WTC11 (cell line): Measurements from ENCODE around the gene ASMTL. TPM values are rescaled to one million over a fixed set of nuclear protein-coding genes. Genes with fewer than 3 reads are reported as not detected.

Source experiments
- CBFB ChIP-seq: sonication (generic); formaldehyde crosslinking; IDR thresholded peaks from 2 replicates; pipeline ENCODE4 v1.8.1; 2022; ENCODE audit warnings: mild to moderate bottlenecking, low read depth, missing genetic modification reagents
- E2F4 ChIP-seq: sonication (generic); formaldehyde crosslinking; IDR thresholded peaks from 2 replicates; pipeline ENCODE4 v1.8.1; 2022; ENCODE audit warnings: low read depth, mild to moderate bottlenecking, moderate library complexity, missing genetic modification reagents, borderline replicate concordance
- E2F5 ChIP-seq: sonication (generic); formaldehyde crosslinking; IDR thresholded peaks from 2 replicates; pipeline ENCODE4 v1.8.1; 2022; ENCODE audit warnings: mild to moderate bottlenecking, moderate library complexity, missing genetic modification reagents
- ERG ChIP-seq: fragments of 250-450 bp; sonication (Bioruptor Pico); IDR thresholded peaks from 2 replicates; pipeline ENCODE4 v1.8.0; 2021; ENCODE audit warnings: mild to moderate bottlenecking
- ETV6 ChIP-seq: sonication (generic); formaldehyde crosslinking; IDR thresholded peaks from 2 replicates; pipeline ENCODE4 v1.8.1; 2022; ENCODE audit warnings: mild to moderate bottlenecking, missing genetic modification reagents
- HMGA2 ChIP-seq: fragments of 250-450 bp; sonication (Bioruptor Pico); IDR thresholded peaks from 2 replicates; pipeline ENCODE4 v1.4.0; 2021; ENCODE audit warnings: mild to moderate bottlenecking, moderate library complexity
- JAZF1 ChIP-seq: fragments of 250-450 bp; sonication (Bioruptor Pico); IDR thresholded peaks from 2 replicates; pipeline ENCODE4 v1.9.0; 2021; ENCODE audit warnings: moderate library complexity, mild to moderate bottlenecking, inconsistent platforms
- JUN ChIP-seq: sonication (generic); formaldehyde crosslinking; IDR thresholded peaks from 2 replicates; pipeline ENCODE4 v1.8.0; 2023; ENCODE audit warnings: mild to moderate bottlenecking, missing genetic modification reagents
- MAX ChIP-seq: sonication (generic); formaldehyde crosslinking; IDR thresholded peaks from 2 replicates; pipeline ENCODE4 v1.8.0; 2022; ENCODE audit warnings: mild to moderate bottlenecking, missing genetic modification reagents
- NFE2L1 ChIP-seq: sonication (generic); formaldehyde crosslinking; IDR thresholded peaks from 2 replicates; pipeline ENCODE4 v1.8.1; 2023; ENCODE audit warnings: missing genetic modification reagents
- PRDM15 ChIP-seq: sonication (generic); formaldehyde crosslinking; IDR thresholded peaks from 2 replicates; pipeline ENCODE4 v1.8.0; 2022; ENCODE audit warnings: missing genetic modification reagents
- STAT6 ChIP-seq: sonication (generic); formaldehyde crosslinking; conservative IDR thresholded peaks from 2 replicates; pipeline ENCODE4 v1.8.1; 2023; ENCODE audit warnings: mild to moderate bottlenecking, low read depth, missing genetic modification reagents, moderate library complexity
- TEAD4 ChIP-seq: sonication (generic); formaldehyde crosslinking; IDR thresholded peaks from 2 replicates; pipeline ENCODE4 v1.8.0; 2022; ENCODE audit warnings: mild to moderate bottlenecking, missing genetic modification reagents
- ZBTB43 ChIP-seq: sonication (generic); formaldehyde crosslinking; IDR thresholded peaks from 2 replicates; pipeline ENCODE4 v1.8.1; 2023; ENCODE audit warnings: mild to moderate bottlenecking, missing genetic modification reagents
- ZNF396 ChIP-seq: fragments of 250-450 bp; sonication (Bioruptor Pico); IDR thresholded peaks from 2 replicates; pipeline ENCODE4 v1.8.0; 2021; ENCODE audit warnings: mild to moderate bottlenecking, moderate library complexity, borderline replicate concordance
- ZNF416 ChIP-seq: fragments of 250-450 bp; sonication (Bioruptor Pico); IDR thresholded peaks from 2 replicates; pipeline ENCODE4 v1.9.0; 2021; ENCODE audit warnings: mild to moderate bottlenecking, inconsistent platforms
- ZNF512 ChIP-seq: sonication (generic); formaldehyde crosslinking; IDR thresholded peaks from 2 replicates; pipeline ENCODE4 v1.8.1; 2022; ENCODE audit warnings: missing genetic modification reagents, borderline replicate concordance
- ZNF532 ChIP-seq: fragments of 250-450 bp; sonication (Bioruptor Pico); IDR thresholded peaks from 2 replicates; pipeline ENCODE4 v1.9.0; 2021; ENCODE audit warnings: mild to moderate bottlenecking, borderline replicate concordance
- total RNA-seq: library from RNA; stranded (reverse); gene quantifications from 3 replicates; pipeline ENCODE4 v1.2.3, GENCODE V29; 2021

ASMTL gene
- total RNA-seq, 1 experiment from 2014 or later, result 70.6 TPM

- TF ChIP-seq ZNF532 (CRISPR knock-in tag) (no peak), ZNF396 (no peak), NFE2L1 (CRISPR knock-in tag) (no peak), JUN (CRISPR knock-in tag) (no peak), CBFB (CRISPR knock-in tag) (peak; percentile 25; the same call in 1 of the 2 replicates), ZBTB43 (CRISPR knock-in tag) (0 out of 2 replicates have a peak, but pooled peaks have one; percentile 15), E2F5 (CRISPR knock-in tag) (no peak), PRDM15 (no peak), ETV6 (CRISPR knock-in tag) (no peak), ZNF512 (CRISPR knock-in tag) (no peak), MAX (no peak), E2F4 (no peak), TEAD4 (CRISPR knock-in tag) (no peak), JAZF1 (no peak), HMGA2 (CRISPR knock-in tag) (no peak), ZNF416 (CRISPR knock-in tag) (no peak), STAT6 (no peak), ERG (CRISPR knock-in tag) (peak; percentile 26; the same call in 1 of the 2 replicates)
Observed at GRCh38 chrX:1417921-1418771, 34.6 kb downstream of the ASMTL start (continued).
